WTC11 (cell line): Measurements from ENCODE around the gene APBA1. TPM values are rescaled to one million over a fixed set of nuclear protein-coding genes. Genes with fewer than 3 reads are reported as not detected.

Experiments used
- ATAC-seq: fragments of 200-7000 bp; cut with Tn5 transposase; 2 replicates; pipeline ENCODE4 v1.10.0; 2021; ENCODE audit warnings: mild to moderate bottlenecking, moderate library complexity
- CTCF ChIA-PET: fragments of 300-600 bp; sonication (Branson Sonifier 250); formaldehyde crosslinking; loops from one replicate; lab custom pipeline; 2021; ENCODE audit warnings: antibody characterized with exemption; lab: Charles Lee
- POLR2A ChIA-PET: fragments of 350-600 bp; sonication (Branson Sonifier 250); formaldehyde crosslinking; loops from one replicate; lab custom pipeline; 2021; ENCODE audit warnings: antibody characterized with exemption; lab: Charles Lee
- DNase-seq: peaks from one replicate; pipeline ENCODE4 v3.0.0; 2021; ENCODE audit warnings: low spot score
- H3K27ac Mint-ChIP-seq: 2 replicates; pipeline ENCODE4 v1.8.0; 2021; ENCODE audit warnings: mixed read lengths
- H3K27me3 Mint-ChIP-seq: 2 replicates; pipeline ENCODE4 v1.8.0; 2021; ENCODE audit warnings: low read depth, mild to moderate bottlenecking, moderate library complexity, mixed read lengths
- H3K36me3 Mint-ChIP-seq: 2 replicates; pipeline ENCODE4 v1.8.0; 2021; ENCODE audit warnings: mixed read lengths
- H3K4me1 Mint-ChIP-seq: 2 replicates; pipeline ENCODE4 v1.8.0; 2022; ENCODE audit warnings: mixed read lengths
- H3K4me3 Mint-ChIP-seq: 2 replicates; pipeline ENCODE4 v1.8.0; 2021; ENCODE audit warnings: mild to moderate bottlenecking, moderate library complexity, mixed read lengths
- H3K9me3 Mint-ChIP-seq: 2 replicates; pipeline ENCODE4 v1.8.0; 2021; ENCODE audit warnings: mixed read lengths
- EMX1 ChIP-seq: fragments of 250-450 bp; sonication (Bioruptor Pico); IDR thresholded peaks from 2 replicates; pipeline ENCODE4 v1.8.0; 2021; ENCODE audit warnings: mild to moderate bottlenecking
- ETV6 ChIP-seq: sonication (generic); formaldehyde crosslinking; IDR thresholded peaks from 2 replicates; pipeline ENCODE4 v1.8.1; 2022; ENCODE audit warnings: mild to moderate bottlenecking, missing genetic modification reagents
- GABPB1 ChIP-seq: sonication (generic); formaldehyde crosslinking; IDR thresholded peaks from 2 replicates; pipeline ENCODE4 v1.8.1; 2023; ENCODE audit warnings: mild to moderate bottlenecking, missing genetic modification reagents
- GRHL2 ChIP-seq: fragments of 250-450 bp; sonication (Bioruptor Pico); IDR thresholded peaks from 2 replicates; pipeline ENCODE4 v1.8.0; 2022; ENCODE audit warnings: mild to moderate bottlenecking, moderate library complexity; ENCODE audit not compliant: insufficient replicate concordance, severe bottlenecking
- IRF2 ChIP-seq: sonication (generic); formaldehyde crosslinking; IDR thresholded peaks from 2 replicates; pipeline ENCODE4 v1.8.0; 2022; ENCODE audit warnings: low read depth, missing genetic modification reagents, borderline replicate concordance
- MYBL2 ChIP-seq: sonication (generic); formaldehyde crosslinking; IDR thresholded peaks from 2 replicates; pipeline ENCODE4 v1.8.1; 2023; ENCODE audit warnings: mild to moderate bottlenecking, moderate library complexity, missing genetic modification reagents
- NR3C1 ChIP-seq: sonication (generic); formaldehyde crosslinking; conservative IDR thresholded peaks from 2 replicates; pipeline ENCODE4 v1.8.1; 2023; ENCODE audit warnings: low read depth, mild to moderate bottlenecking, missing genetic modification reagents
- PRRX2 ChIP-seq: fragments of 250-450 bp; sonication (Bioruptor Pico); IDR thresholded peaks from 2 replicates; pipeline ENCODE4 v1.8.0; 2021; ENCODE audit warnings: mild to moderate bottlenecking
- SMAD3 ChIP-seq: sonication (generic); formaldehyde crosslinking; IDR thresholded peaks from 2 replicates; pipeline ENCODE4 v1.8.0; 2022; ENCODE audit warnings: missing genetic modification reagents, mild to moderate bottlenecking, borderline replicate concordance
- SP1 ChIP-seq: sonication (generic); formaldehyde crosslinking; conservative IDR thresholded peaks from 2 replicates; pipeline ENCODE4 v1.8.1; 2022; ENCODE audit warnings: missing genetic modification reagents
- TP53 ChIP-seq: sonication (generic); formaldehyde crosslinking; IDR thresholded peaks from 2 replicates; pipeline ENCODE4 v1.8.1; 2023; ENCODE audit warnings: mild to moderate bottlenecking, missing genetic modification reagents
- ZNF671 ChIP-seq: fragments of 250-450 bp; sonication (Bioruptor Pico); IDR thresholded peaks from 2 replicates; pipeline ENCODE4 v1.8.0; 2021; ENCODE audit warnings: mild to moderate bottlenecking
- total RNA-seq: library from RNA; stranded (reverse); gene quantifications from 3 replicates; pipeline ENCODE4 v1.2.3, GENCODE V29; 2021
- TF ChIP-seq, protein P1 (sequence below): sonication (generic); formaldehyde crosslinking; IDR thresholded peaks from 2 replicates; pipeline ENCODE4 v1.8.0; 2022; ENCODE audit warnings: mild to moderate bottlenecking, missing genetic modification reagents
- TF ChIP-seq, protein P2 (sequence below): sonication (generic); formaldehyde crosslinking; IDR thresholded peaks from 2 replicates; pipeline ENCODE4 v1.8.1; 2023; ENCODE audit warnings: mild to moderate bottlenecking, missing genetic modification reagents, moderate library complexity
- TF ChIP-seq, protein P3 (sequence below): sonication (generic); formaldehyde crosslinking; IDR thresholded peaks from 2 replicates; pipeline ENCODE4 v1.8.1; 2023; ENCODE audit warnings: mild to moderate bottlenecking, missing genetic modification reagents, moderate library complexity
- TF ChIP-seq, protein P4 (sequence below): fragments of 250-450 bp; sonication (Bioruptor Pico); IDR thresholded peaks from 2 replicates; pipeline ENCODE4 v2.1.2; 2022; ENCODE audit warnings: mild to moderate bottlenecking, moderate library complexity
- TF ChIP-seq, protein P5 (sequence below): sonication (generic); formaldehyde crosslinking; IDR thresholded peaks from 2 replicates; pipeline ENCODE4 v1.8.1; 2022; ENCODE audit warnings: mild to moderate bottlenecking, moderate library complexity, missing genetic modification reagents
- TF ChIP-seq, protein P6 (sequence below): fragments of 250-450 bp; sonication (Bioruptor Pico); conservative IDR thresholded peaks from 2 replicates; pipeline ENCODE4 v1.9.0; 2021; ENCODE audit warnings: mild to moderate bottlenecking
- TF ChIP-seq, protein P7 (sequence below): sonication (generic); formaldehyde crosslinking; IDR thresholded peaks from 2 replicates; pipeline ENCODE4 v1.8.0; 2022; ENCODE audit warnings: mild to moderate bottlenecking, missing genetic modification reagents
- TF ChIP-seq, protein P8 (sequence below): fragments of 250-450 bp; sonication (Bioruptor Pico); IDR thresholded peaks from 2 replicates; pipeline ENCODE4 v1.9.0; 2021; ENCODE audit warnings: mild to moderate bottlenecking

The APBA1 gene
- total RNA-seq, 1 experiment from 2014 or later = 0.94 TPM

DNA sequence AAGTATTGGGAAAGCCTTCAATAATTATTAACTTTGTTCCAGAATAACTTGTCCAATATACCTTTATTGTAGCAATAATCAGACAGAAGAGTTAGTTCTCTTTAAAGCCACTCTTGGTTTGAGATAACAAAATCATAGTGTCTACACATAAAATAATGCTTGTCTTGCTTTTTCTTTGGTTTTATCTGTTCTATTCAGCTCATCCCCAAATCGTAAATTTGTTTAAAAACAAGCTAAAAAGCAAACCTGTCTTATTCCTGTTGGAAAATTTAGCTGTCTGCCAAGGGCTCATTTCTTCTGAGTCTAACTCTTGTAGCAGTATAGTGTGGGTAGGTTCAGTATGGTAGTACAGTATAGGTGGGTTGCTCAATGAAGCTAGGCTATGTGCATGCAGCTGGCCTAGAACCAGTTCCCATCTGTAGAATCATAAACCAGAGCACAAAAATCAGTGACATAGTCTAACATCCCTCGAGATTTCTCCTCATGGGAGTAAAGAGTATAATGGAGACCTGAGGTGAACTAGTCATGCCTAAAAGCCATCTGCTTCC, 17.9 kb upstream of the APBA1 start:
- ChIA-PET CTCF (interaction anchor here (1.5 kb wide), 1 partner anchor 18 kb away, joined by 7 read pairs; the partner anchor contains the start of gene APBA1), POLR2A (no interaction called here)
- H3K4me3 Mint-ChIP-seq = no peak overlapping the region
- no peak overlapping the region for H3K27ac Mint-ChIP-seq
- H3K36me3 Mint-ChIP-seq = no peaks in the 10 kb centered on the region
- TF ChIP-seq MYBL2 (CRISPR knock-in tag) (no peak), NR3C1 (CRISPR knock-in tag) (no peak), ZNF671 (CRISPR knock-in tag) (no peak)
- TF ChIP-seq, protein P1, sequence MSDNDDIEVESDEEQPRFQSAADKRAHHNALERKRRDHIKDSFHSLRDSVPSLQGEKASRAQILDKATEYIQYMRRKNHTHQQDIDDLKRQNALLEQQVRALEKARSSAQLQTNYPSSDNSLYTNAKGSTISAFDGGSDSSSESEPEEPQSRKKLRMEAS = no peak
- DNase-seq = no peak
- peaks cover 1% of the 10 kb centered on the region; the same call in 1 of the 2 replicates for H3K27me3 Mint-ChIP-seq
- ATAC-seq = no peak
- no peaks in the 10 kb centered on the region for H3K4me1 Mint-ChIP-seq
- H3K9me3 Mint-ChIP-seq = 0 out of 2 replicates have a peak, but pooled peaks cover 4% of the 10 kb centered on the region

DNA sequence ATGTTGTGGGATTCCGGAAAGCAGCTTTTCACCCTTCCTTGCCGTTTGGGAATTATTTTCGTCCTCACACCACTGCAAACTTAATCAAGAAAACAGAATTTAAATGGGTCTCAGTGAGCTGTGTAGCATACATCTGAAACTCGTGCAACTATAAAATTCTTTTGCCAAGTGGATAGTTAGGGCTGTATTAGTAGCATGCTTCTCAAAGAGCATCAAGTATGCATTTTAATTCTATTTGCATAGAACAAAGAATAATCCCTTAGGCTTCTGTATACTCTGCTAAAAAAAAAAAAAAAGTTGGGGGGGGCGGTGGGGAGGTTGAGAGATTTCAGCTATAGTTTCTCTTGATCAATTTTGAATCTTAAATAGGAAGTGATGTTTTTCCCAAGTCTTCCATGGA, 11.8 kb upstream of the APBA1 start:
- no peak overlapping the region for H3K27ac Mint-ChIP-seq
- ATAC-seq = no peak
- CTCF ChIA-PET = interaction anchor here (0.6 to 0.8 kb wide), 2 partner anchors 11 to 476 kb away, joined by 3 to 6 read pairs; no protein-coding TSS in a partner anchor
- H3K4me1 Mint-ChIP-seq = no peaks in the 10 kb centered on the region
- TF ChIP-seq, protein P2, sequence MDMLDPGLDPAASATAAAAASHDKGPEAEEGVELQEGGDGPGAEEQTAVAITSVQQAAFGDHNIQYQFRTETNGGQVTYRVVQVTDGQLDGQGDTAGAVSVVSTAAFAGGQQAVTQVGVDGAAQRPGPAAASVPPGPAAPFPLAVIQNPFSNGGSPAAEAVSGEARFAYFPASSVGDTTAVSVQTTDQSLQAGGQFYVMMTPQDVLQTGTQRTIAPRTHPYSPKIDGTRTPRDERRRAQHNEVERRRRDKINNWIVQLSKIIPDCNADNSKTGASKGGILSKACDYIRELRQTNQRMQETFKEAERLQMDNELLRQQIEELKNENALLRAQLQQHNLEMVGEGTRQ (CRISPR knock-in tag) = no peak
- TF ChIP-seq, protein P3, sequence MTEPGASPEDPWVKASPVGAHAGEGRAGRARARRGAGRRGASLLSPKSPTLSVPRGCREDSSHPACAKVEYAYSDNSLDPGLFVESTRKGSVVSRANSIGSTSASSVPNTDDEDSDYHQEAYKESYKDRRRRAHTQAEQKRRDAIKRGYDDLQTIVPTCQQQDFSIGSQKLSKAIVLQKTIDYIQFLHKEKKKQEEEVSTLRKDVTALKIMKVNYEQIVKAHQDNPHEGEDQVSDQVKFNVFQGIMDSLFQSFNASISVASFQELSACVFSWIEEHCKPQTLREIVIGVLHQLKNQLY = no peak
- TF ChIP-seq, protein P4, sequence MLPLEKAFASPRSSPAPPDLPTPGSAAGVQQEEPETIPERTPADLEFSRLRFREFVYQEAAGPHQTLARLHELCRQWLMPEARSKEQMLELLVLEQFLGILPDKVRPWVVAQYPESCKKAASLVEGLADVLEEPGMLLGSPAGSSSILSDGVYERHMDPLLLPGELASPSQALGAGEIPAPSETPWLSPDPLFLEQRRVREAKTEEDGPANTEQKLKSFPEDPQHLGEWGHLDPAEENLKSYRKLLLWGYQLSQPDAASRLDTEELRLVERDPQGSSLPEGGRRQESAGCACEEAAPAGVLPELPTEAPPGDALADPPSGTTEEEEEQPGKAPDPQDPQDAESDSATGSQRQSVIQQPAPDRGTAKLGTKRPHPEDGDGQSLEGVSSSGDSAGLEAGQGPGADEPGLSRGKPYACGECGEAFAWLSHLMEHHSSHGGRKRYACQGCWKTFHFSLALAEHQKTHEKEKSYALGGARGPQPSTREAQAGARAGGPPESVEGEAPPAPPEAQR (CRISPR knock-in tag) = no peak
- TF ChIP-seq SMAD3 (CRISPR knock-in tag) = no peak
- no peak for TF ChIP-seq ETV6 (CRISPR knock-in tag)
- no peak for TF ChIP-seq TP53 (CRISPR knock-in tag)
- no peak for TF ChIP-seq ZNF671 (CRISPR knock-in tag)
- no peak for TF ChIP-seq PRRX2 (CRISPR knock-in tag)
- no peak for TF ChIP-seq GABPB1 (CRISPR knock-in tag)
- TF ChIP-seq, protein P5, sequence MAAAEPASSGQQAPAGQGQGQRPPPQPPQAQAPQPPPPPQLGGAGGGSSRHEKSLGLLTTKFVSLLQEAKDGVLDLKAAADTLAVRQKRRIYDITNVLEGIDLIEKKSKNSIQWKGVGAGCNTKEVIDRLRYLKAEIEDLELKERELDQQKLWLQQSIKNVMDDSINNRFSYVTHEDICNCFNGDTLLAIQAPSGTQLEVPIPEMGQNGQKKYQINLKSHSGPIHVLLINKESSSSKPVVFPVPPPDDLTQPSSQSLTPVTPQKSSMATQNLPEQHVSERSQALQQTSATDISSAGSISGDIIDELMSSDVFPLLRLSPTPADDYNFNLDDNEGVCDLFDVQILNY (CRISPR knock-in tag) = no peak
- no peak for TF ChIP-seq IRF2
- TF ChIP-seq, protein P6, sequence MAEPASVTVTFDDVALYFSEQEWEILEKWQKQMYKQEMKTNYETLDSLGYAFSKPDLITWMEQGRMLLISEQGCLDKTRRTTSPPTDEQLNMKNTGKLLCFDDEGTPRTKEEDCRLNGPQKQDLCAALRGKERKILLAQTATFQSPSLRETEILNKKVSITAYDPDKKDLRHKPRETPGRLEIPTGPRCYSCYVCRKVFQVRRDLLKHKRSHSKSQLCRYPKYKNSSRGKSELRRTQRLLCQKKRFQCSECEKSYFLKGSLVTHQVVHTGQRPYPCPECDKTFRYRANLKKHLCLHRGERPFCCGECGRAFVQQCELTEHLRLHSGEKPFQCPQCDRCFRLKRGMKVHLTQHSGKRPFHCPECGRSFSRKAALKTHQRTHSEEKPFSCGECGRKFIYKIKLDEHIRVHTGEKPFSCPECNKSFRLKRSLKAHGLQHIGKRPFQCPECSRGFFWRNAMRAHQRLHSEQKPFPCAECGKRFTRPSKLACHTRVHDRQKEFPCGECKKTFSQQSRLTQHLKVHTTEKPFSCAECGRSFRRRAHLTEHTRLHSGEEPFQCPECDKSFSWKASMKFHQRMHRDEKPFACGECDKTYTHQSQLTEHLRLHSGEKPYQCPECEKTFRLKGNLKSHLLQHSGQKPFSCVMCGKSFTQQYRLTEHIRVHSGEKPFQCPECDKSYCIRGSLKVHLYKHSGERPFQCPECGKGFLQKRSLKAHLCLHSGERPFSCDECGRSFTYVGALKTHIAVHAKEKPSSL (CRISPR knock-in tag) = no peak
- TF ChIP-seq EMX1 (CRISPR knock-in tag) = no peak
- TF ChIP-seq GRHL2 (CRISPR knock-in tag) = no peak
- no peak for TF ChIP-seq SP1 (CRISPR knock-in tag)
- TF ChIP-seq, protein P7, sequence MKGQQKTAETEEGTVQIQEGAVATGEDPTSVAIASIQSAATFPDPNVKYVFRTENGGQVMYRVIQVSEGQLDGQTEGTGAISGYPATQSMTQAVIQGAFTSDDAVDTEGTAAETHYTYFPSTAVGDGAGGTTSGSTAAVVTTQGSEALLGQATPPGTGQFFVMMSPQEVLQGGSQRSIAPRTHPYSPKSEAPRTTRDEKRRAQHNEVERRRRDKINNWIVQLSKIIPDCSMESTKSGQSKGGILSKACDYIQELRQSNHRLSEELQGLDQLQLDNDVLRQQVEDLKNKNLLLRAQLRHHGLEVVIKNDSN = no peak
- TF ChIP-seq, protein P8, sequence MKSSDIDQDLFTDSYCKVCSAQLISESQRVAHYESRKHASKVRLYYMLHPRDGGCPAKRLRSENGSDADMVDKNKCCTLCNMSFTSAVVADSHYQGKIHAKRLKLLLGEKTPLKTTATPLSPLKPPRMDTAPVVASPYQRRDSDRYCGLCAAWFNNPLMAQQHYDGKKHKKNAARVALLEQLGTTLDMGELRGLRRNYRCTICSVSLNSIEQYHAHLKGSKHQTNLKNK (CRISPR knock-in tag) = no peak
- POLR2A ChIA-PET = interaction anchor here (0.6 kb wide), 1 partner anchor 185 kb away, joined by 4 read pairs; no protein-coding TSS in a partner anchor
- DNase-seq = no peak
- no peaks in the 10 kb centered on the region for H3K27me3 Mint-ChIP-seq
- no peaks in the 10 kb centered on the region for H3K9me3 Mint-ChIP-seq
- no peak overlapping the region for H3K4me3 Mint-ChIP-seq
- no peaks in the 10 kb centered on the region for H3K36me3 Mint-ChIP-seq
